SKM-1 treated with dmso at 0.1 percent for 144 hours (cell line): ENCODE measurements around the gene DUSP9.
"Not testable (repeated sequence)": the region's sequence is repeated elsewhere in the genome, so short reads cannot be mapped to it uniquely, and the experiment has no call there.

Source experiments
- DNase-seq: peaks from one replicate; lab custom pipeline; 2025; ENCODE audit not compliant: unreplicated experiment; lab: John Stamatoyannopoulos, UW

DUSP9 gene

DNA sequence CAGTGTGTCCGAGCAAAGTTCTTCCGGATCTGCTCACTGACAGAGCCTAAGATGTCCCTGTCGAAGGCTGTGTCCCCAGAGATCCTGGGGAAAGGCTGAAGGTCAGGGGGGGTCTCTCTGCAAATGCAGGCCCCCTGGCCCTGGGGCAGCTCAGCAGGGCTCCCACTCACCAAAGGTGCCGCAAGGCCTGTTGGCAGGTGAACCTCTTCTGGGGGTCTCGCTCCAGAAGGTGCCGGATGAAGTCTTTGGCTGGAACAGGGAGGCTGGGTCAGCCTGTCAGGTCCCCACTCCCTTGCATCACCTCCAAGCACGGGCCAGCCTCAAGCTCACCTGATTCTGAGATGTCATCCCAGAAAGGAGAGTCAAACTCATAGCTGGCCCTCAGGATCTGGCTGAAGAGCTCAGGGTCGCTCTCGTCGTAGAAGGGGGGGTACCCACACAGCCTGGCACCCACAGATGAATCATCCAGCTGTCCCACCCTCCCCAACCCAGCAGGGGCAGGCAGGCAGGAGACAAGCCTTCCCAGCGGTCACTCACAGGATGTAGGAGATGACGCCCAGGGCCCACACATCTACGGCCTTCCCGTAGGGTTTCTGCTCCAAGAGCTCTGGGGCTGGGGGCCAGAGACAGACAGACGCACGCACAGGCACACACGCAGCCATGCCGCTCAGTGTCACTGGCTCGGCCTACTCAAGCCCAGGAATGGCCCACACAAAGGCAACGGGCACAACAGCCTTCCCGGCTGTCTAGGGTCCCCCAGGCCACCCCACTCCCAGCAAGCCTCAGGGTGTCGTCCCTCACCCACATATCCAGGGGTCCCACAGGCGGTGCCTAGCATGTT is 24.0 kb downstream of the DUSP9 start:
- DNase-seq: no peak

DNA sequence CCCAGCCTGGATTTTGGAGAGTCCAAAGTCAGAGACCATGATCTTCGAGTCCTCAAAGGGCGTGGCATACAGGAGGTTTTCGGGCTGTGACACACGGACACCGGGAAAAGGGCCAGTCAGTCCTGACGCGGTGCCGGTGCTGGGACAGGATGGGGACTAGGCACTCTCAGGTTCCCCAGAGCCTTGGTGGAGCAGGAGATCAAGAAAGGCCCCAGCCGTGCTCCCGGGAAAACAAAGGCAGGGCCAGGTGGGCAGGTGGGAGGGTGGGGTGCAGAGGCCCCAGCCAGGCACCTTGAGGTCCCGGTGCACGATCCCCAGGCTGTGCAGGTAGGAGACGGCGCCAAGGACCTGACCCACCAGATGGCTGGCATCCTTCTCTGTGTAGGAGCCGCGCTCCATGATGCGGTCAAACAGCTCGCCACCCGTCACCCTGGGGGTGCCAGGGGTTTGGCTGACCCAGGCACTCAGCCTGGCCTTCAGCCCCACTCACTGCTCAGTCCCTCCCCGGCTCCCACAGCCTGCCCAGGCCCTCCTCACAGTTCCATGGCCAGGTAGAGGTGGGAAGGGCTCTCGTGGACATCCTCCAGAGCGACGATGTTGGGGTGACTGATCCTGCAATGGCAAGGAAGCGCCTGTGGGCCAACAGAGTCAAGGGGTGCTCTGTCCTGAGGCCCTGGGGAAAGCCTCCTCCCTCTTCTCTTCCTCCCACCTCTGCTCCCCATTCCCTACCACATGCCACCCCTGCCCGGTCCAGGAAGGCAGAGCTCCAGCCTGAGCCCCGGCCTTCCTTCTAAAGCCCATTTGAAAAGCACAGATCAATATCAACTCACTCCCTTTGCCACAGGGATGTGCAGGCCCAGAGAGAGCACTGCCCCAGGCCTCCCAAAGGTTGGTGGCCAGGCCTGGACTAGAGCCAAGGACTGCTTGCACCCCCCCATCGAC is 24.9 kb downstream of the DUSP9 start:
- DNase-seq: no peak

DNA sequence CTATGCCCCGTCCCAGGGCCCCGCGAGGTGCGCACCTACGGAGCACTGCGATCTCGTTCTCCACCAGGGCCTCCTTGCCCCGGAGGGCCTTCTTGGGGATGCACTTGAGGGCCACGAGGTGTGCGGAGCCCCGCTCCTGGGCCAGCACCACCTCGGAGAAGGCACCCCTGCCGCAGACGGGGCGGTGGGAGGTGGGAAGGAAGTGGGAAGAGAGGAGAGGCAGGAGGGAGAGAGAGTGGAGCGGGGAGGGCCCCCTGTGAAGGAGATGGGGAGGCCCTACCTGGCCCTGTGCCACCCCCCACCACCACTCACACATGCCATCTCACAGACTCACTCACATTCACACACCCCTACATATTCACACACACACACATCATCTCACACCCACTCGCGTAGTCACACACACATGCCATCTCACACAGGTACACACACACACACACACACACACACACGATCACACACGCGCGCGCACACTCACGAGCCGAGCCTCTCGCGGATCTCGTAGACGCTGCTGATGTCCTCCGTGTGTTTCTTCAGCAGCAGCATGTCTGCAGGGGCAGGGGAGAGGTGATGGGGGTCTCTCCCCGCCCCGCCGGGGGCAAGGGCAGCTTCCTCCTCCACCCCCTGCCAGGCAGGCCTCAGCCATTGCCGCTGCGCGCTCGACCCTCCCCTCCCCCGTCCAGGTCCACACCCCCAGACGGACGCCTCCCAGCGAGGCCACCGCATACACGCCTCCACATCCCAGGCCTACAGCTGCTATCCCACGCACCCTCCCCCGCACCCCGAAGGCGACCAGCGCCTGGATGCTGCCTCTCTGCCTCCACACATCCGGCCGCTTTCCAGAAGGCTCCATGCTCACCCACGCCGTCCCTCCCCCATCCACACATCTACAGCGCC is 25.8 kb downstream of the DUSP9 start:
- no peak for DNase-seq

DNA sequence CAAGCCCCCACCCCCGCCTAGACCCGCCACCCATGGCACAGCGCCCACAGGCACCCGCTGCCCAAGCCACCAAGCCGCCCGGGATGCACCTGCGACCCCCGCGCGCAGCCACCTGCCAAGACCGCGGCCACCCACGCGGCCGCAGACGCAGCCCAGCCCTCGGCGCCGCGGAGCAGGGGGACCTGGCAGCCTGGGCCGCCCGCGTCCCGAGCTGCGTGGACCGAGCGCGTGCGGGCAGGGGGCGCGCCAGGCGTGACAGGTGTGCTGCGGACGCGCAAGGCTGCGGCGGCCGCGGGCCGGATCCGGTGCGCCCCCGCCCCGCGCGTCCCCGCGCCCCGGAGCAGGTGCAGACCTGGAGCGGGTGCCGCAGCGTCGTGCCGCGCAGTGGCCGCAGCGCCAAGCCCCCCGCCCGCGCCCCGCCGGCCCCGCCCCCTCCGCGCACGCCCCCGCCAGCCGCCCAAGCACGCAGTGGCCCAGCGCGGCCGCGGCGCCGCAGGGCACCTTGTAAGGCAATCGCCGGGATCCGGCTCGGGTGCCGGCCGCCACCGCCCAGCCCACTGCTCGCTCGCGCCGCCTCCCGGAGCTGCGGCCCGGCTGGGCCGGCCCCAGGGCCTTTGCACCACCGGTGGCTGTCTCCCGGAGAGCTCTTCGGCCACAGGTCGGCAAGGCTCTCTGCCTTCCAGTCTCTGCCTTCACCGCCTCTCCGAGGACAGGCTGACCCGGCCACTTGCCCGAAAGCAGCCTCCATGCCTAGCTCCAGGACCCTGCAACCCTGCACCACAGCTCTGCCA is 26.6 kb downstream of the DUSP9 start, which contains the start of gene PNCK:
PNCK (minus strand) TSS at position 386 of the 791 bp plus-strand sequence. CDS start 737 bp downstream, outside the sequence.
- DNase-seq: no peak

DNA sequence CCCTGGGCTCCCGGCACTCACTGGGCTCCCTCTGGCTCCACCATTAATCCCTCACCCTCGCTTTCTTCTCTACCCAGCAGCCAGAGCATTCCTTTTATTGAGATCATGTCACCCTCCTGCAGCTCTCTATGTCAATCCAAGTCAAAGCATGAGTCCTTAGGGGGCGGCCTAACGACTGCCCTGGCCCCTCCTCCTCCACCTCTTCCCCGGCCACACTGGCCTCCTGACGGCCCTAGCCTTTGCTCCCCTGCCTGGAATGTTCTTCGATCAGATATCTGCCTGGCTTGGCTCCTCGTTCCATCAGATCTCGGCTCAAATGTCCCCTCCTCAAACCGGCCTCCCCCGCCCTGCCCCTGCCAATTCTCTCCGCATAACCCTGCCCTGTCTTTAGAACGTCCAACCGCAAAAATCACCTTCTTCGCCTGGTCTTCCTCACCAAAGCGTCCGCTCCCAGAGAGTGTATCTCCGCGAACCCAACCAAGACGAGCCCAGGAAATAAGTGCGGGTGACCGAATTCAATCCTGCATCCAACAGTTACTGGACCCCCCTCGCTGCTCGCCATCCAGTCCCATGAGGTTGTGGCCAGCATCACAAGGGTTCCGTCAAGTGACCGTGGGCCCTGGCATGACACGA is 27.3 kb downstream of the DUSP9 start:
- DNase-seq: no peak

DNA sequence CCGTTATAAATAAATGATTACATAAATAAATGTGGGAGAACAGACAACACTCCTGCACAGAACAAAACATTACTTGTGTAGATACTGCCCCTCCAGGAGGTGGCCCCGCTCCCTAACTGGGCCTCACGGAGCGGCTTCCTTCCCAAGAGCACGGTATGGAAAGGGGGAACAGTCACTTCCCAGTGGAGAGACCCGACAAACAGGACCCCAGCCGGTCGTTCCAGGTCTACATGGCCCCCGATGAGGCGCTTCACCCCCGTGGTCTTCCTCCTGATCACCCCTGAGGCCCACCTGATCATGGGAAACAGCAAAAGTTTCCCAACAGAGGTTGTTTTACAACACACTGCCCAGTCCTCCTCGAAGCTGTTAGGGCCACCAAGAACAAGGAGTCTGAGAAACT is 34.2 kb downstream of the DUSP9 start:
- DNase-seq: no peak

DNA sequence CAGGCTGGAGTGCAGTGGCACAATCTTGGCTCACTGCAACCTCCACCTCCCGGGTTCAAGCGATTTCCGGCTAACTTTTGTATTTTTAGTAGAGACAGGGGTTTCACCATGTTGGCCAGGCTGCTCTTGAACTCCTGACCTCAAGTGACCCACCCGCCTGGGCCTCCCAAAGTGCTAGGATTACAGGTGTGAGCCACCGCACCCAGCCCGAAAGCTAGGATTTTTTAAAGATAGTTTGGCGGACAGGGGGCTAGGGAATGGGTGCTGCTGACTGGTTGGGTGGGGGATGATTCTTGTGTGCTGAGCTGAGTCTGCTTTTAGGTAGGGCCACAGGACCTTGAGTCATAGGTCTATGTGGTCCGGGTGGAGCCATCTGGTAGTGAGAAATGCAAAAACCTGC is 36.5 kb downstream of the DUSP9 start:
- not testable (repeated sequence) for DNase-seq

DNA sequence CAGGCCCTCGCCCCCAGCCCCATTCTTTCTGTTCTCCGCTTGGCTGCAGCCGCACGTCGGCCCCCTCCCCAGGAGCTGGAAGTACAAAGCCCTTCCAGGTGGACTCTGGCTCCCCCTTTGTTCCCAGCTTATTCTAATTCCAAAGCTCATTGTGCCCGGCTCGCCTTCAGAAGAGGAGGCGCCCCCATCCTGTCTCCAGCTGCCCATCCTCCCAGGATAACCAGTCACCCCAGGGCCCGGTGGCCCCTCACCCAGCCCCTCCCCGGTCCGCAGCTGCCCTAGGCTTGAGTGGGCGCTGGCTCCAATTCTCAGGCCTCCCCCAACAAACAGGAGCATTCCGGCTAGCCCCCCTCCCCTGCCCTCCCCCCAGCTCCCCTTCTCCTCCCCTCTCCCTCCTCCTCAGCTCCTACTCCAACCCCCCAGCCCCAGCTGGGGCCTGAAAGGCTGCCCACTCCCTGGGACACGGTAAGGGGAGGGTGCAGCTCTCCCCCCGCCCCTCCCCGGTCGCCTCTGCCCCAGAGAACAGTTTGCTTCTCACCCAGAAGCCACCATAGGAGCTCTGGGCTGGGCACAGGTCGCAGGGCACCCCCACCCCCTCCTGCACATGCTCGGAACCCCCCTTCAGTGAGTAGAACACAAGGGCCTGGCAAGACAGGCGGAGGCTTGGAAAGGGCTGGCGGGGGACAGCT is 37.6 kb downstream of the DUSP9 start:
- no peak for DNase-seq

DNA sequence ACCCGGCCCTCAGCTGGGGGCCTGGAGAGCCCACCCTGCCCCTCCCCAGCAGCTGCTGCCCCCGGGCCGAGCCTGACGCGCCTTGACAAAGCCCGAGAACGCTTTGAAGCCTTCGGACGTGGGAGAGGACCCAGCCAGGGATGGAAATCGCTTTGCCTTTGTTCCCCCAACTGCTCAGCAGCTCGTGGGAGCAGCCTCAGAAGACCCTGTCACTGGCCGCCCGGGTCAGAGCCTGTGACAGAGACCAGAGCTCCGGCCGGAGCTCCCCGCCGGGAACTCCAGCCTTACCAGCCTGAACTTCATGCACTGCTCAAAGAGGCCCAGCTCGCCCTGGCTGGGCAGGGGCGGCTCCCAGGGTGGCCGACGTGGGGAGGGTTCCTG is 38.1 kb downstream of the DUSP9 start:
- DNase-seq: no peak

DNA sequence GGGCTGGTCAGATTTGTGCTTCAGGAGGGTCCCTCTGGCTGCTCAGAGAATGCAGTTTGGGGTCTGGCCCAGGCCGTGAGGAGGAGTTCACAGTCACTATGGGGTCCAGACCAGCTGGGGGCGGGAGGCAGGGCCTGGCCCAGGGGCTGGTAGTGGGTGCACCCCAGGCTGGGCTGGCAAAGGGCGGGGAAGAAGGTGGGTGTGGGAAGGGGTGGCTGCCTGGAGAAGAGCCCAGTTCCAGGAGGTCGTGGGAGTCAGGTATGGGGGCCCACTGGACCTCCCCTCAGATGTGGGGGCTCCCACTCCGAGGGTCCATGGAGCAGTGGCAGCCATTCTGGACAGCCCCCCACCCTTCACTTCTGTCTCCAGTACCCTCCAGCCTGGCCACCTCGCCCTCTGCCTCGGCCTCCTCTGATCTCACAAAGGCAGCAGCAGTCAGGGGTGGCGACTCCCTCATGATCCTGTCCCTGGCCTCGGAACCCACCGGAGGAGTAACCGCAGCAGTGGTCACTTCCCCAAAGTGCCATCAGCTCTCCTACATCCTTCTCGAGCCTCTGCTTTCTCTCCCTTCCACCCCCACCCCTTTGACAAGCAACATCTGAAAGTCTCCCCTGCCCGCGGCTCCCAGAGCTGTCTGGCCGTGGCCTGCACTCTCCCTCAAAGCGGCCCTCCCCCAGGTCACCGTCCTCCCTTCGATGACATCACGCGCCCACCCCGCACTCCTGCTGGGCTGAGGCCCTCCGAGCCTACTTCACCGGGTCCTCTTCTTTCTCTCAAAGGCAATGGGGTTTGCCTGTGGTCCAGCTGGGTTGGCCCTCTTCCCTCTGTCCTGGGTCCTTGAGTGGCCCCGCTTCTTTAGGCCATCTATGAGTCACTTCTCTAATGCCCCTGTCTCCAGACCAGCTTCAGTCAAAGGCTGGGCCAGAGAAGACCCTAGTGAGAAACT is 39.0 kb downstream of the DUSP9 start:
- DNase-seq: peak; percentile 13

DNA sequence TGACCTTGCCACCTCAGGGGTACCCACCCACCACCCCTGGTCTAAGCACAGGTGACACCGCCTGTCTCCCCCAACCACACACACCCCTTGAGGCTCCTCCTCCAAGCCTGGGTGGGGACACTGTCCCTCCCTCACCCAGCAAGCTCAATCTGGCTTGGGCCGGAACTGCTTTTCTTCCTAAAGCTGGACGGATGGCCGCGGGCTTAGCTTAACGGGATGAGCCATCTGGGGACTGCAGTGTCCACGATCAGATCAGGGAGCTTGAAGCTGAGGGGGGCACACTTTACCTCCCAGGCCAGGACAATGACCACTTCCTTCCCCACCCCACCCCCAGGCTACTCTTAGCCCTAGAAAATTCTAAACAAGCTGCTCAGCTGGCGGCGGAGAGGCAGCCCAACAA is 39.7 kb downstream of the DUSP9 start:
- DNase-seq: no peak

DNA sequence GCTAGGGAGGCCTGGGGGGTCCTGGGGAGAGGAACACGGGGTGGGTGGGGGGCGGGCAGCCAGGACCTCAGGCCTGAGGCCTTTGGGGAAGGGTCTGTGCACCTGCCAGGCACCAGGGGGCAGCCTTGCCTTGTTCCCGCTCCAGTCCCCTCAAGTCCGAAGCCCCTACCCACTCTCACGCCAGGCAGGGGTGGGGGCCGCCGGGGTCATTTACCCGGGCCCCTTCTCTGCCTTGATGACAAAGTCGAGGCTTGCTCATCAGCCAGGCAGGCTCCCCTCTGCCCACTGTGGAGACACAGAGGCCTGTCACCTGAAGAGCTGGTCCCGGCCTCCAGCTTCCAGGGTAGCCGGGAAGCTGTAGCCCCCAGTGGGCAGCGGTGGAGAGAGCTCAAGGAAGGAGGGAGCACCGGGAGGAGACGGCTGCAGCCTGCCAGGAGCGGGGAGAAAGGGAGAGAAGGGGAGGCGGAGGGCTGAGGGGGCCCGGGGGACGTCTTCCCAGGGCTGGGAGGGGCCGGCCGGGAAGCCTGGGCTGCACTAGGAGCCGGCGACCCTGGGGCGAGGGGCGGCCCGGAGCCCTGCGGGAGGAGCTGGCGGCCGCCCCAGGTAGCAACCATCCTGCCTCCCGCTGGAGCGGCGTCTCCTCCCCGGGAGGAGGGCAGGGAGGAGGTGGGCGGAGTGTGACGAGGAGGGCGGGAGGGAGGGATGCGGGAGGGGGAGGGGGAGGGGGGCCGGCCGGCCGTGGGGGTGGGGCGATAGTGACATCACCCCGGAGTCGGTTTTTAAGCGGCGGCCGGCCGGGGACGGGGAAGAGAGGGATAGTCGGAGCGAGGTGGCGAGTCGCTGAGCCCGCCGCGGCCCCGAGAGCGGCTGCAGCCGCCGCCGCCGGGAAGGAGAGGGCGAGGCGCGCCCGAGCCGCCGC is 40.4 kb downstream of the DUSP9 start, which contains the start of gene SLC6A8:
SLC6A8 (plus strand) TSS at position 806 of the 919 bp plus-strand sequence. CDS start 649 bp downstream, outside the sequence.
- DNase-seq: peak; percentile 37

DNA sequence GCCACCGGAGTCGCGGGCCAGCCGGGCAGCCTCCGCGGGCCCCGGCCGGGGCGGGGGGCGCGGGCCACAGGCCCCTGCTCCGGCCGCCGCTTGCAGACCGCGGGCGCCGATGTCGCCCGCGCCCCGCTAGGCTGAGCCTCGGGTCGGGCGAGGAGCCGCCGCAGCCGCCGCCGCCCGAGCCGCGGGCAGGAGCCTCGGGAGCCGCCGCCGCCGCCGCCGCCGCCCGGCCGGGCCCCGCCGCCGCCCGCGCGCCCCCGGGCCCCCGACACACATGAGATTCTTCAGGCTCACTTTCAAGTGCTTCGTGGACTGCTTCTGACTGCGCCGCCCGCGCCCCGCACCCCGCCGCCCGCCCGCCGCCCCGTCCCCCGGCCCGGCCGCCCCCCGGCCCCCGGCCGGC is 41.1 kb downstream of the DUSP9 start:
- no peak for DNase-seq

DNA sequence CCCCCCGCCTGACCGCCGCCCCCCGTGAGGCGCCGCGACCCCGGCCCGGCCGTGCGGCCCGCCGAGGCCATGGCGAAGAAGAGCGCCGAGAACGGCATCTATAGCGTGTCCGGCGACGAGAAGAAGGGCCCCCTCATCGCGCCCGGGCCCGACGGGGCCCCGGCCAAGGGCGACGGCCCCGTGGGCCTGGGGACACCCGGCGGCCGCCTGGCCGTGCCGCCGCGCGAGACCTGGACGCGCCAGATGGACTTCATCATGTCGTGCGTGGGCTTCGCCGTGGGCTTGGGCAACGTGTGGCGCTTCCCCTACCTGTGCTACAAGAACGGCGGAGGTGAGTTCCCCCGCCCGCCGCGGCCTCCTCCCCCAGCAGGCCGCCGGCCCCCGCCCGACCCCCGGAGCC is 41.5 kb downstream of the DUSP9 start:
- DNase-seq: no peak

DNA sequence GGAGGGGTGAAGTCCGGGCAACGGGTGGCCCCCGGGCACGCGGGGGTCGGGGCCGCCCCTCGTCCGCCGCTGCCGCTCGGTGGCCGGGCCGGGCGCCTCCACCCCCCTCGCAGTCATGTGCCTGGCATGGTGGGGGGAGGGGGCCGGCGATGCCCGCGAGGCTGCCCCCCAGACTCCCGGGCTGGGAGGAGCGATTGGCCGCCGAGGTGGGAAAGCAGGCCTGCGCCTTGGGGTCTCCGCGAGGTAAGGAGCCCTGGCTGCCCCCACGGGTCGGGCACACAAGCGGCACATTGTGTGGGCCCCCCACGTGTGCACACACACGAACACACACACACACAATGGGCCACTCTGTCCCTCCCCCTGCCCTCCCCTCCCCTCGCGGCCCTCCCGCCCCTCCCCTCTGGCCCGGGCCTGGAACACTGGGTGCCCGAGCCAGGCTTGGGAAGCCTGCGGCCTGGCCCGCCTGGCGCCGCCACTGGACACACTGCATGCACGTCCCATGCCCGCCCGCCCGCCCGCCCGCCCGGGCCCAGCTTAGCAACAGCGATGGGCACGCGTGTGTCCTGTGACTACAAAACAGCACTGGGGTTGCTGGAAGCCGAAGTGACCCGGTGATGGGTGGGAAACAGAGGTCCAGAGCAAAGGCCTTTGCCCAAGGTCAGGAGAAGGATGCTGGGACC is 42.0 kb downstream of the DUSP9 start:
- no peak for DNase-seq
